ENCODE data around the gene LIN9. TPM values are rescaled to one million over a fixed set of nuclear protein-coding genes. Genes with fewer than 3 reads are reported as not detected.

Gene LIN9
- total and polyA plus RNA-seq, 2 of the 13 experiments (the other 11 are each of a cell fraction or from before 2014, with no cell fraction given) = 3.0 to 10.0 TPM

DNA sequence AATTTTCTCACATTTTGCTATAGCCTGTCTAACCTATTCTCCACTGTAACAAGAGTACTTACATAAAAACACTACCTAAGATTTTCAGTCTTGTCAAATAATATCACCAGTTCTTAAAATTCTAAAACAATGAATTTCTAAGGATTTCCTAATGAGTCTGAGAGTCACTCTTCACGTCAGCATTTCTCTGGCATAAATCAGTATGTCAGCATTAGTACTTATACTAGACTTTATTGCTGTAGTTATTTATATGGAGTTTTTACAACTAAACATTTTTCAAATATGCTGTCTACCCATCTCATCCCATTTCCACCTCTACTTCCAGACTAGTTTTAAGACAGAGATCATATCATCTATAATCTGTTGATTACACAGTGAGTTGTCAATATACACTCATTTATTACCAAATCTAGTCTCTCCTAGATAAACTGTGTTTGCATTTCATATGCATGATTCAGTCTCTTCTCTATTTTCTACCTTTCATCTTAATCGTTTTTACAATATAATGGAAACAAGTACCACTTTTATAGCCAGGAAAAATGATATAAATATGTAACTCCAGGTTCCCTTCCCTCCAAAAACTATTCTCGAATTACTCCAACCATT lies 32.8 kb downstream of the LIN9 start:
- H2AFZ ChIP-seq (ENCODE audit: low read length) = no peak overlapping the region
- H3K4me2 ChIP-seq (ENCODE audit: low read depth, low read length) = no peak overlapping the region
- no peaks in the 10 kb centered on the region for H3K79me2 ChIP-seq (ENCODE audit: insufficient read depth, low read length)
- in situ Hi-C loops (cut with HindIII; ENCODE audit: extremely low pct_ligation_motif_present, low pct_unique_long_range_greater_than_20kb) = no loop called here
- DNase-seq (ENCODE audit: low spot score) = no peak
- H4K20me1 ChIP-seq (ENCODE audit: insufficient read depth, low read length) = no peaks in the 10 kb centered on the region
- no peaks in the 10 kb centered on the region for H3K4me1 ChIP-seq (ENCODE audit: insufficient read depth, low read length)
- TF ChIP-seq MAFK (conservative IDR thresholded peaks at IDR 0.05 in 1 of 2, IDR thresholded peaks at IDR 0.05 in 1 of 2; ENCODE audit: low read length in 2 of 2) = peak in 1 of 2 experiments; percentile 63; a peak in 2 of 4 replicates
- TF ChIP-seq CCAR2 (optimal IDR thresholded peaks at IDR 0.05; ENCODE audit: low read depth, low read length) = no peak
- peak; percentile 52 for TF ChIP-seq MAFF (IDR thresholded peaks at IDR 0.05; ENCODE audit: low read depth, low read length)
- no peak overlapping the region for H3K27ac ChIP-seq (ENCODE audit: extremely low read length, insufficient read depth, low read length)
- no peak for FAIRE-seq
- H3K36me3 ChIP-seq (replicated peaks in 1 of 2; ENCODE audit: control insufficient read depth in 1 of 2, insufficient read depth in 2 of 2, low read length in 2 of 2) = peaks cover 0 to 4% of the 10 kb centered on the region in 2 experiments; a peak in 2 of 5 replicates
- intact Hi-C loops (cut with micrococcal nuclease; ENCODE audit: unreplicated experiment) = no loop called here
- ChIA-PET CTCF (ENCODE audit: low intra/inter-chr PET ratio, low total read pairs) (no interaction called here), POLR2A (no interaction called here)
- no peak overlapping the region for H3K4me3 ChIP-seq (replicated peaks in 1 of 3; ENCODE audit: insufficient read depth in 1 of 3, low read depth in 2 of 3, low read length in 3 of 3)
- 90% methylated on average over 3 of the region's 3 CpGs for WGBS (ENCODE audit: low lambda C conversion rate)
- ATAC-seq = no peak
- no peaks in the 10 kb centered on the region for H3K27me3 ChIP-seq (ENCODE audit: control insufficient read depth in 1 of 2, insufficient read depth in 2 of 2, low read length in 2 of 2)
- no TSS peak for BruUV-seq (replicated peaks)
- H3K9ac ChIP-seq (ENCODE audit: insufficient read depth, low read depth, low read length) = no peak overlapping the region
- no peaks in the 10 kb centered on the region for H3K9me3 ChIP-seq (ENCODE audit: low read length)

DNA sequence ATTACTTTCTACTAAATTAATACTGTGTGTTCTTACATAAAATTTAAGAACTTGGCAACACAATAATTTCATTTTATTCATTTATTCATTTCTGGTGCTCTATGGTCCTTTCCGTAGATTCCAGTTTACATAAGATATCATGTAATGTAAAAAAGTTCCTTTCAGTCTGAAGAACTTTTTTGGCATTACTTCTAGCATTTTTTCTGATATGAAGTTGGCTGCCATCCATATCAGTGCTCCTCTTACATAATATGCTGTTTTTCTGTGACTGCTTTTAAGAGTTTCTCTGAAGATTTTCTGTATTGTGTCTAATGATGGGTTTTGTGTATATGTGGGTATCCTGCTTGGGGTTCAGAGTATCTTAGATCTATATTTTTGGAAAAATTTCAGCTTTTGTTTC lies 34.8 kb downstream of the LIN9 start:
- H3K9ac ChIP-seq (ENCODE audit: insufficient read depth, low read depth, low read length) = no peak overlapping the region
- H3K4me1 ChIP-seq (ENCODE audit: insufficient read depth, low read length) = peaks cover 5% of the 10 kb centered on the region
- DNase-seq (ENCODE audit: low spot score) (no peak), FAIRE-seq (no peak), ATAC-seq (no peak)
- TSS peak; percentile 43 for BruUV-seq (replicated peaks)
- no peak overlapping the region for H3K4me2 ChIP-seq (ENCODE audit: low read depth, low read length)
- intact Hi-C loops (cut with micrococcal nuclease; ENCODE audit: unreplicated experiment) = no loop called here
- H4K20me1 ChIP-seq (ENCODE audit: insufficient read depth, low read length) = no peaks in the 10 kb centered on the region
- in situ Hi-C loops (cut with HindIII; ENCODE audit: extremely low pct_ligation_motif_present, low pct_unique_long_range_greater_than_20kb) = no loop called here
- H3K79me2 ChIP-seq (ENCODE audit: insufficient read depth, low read length) = no peaks in the 10 kb centered on the region
- 97% methylated on average over 1 of the region's 1 CpG for WGBS (ENCODE audit: low lambda C conversion rate)
- no peak overlapping the region for H3K4me3 ChIP-seq (replicated peaks in 1 of 3; ENCODE audit: insufficient read depth in 1 of 3, low read depth in 2 of 3, low read length in 3 of 3)
- POLR2A ChIA-PET = no interaction called here
- no peak overlapping the region for H3K27ac ChIP-seq (ENCODE audit: extremely low read length, insufficient read depth, low read length)
- no peaks in the 10 kb centered on the region for H3K27me3 ChIP-seq (ENCODE audit: control insufficient read depth in 1 of 2, insufficient read depth in 2 of 2, low read length in 2 of 2)
- H3K36me3 ChIP-seq (replicated peaks in 1 of 2; ENCODE audit: control insufficient read depth in 1 of 2, insufficient read depth in 2 of 2, low read length in 2 of 2) = peaks cover 0 to 6% of the 10 kb centered on the region in 2 experiments; a peak in 2 of 5 replicates
- H2AFZ ChIP-seq (ENCODE audit: low read length) = no peak overlapping the region
- H3K9me3 ChIP-seq (ENCODE audit: low read length) = no peaks in the 10 kb centered on the region
- CTCF ChIA-PET (ENCODE audit: low intra/inter-chr PET ratio, low total read pairs) = no interaction called here
- TF ChIP-seq SNAPC2 (CRISPR knock-in tag; IDR thresholded peaks at IDR 0.05) (no peak), NR1H2 (CRISPR knock-in tag; IDR thresholded peaks at IDR 0.05; ENCODE audit: borderline replicate concordance, low read depth) (no peak), KLF15 (CRISPR knock-in tag; IDR thresholded peaks at IDR 0.05; ENCODE audit: borderline replicate concordance) (no peak), ZNF652 (CRISPR knock-in tag; IDR thresholded peaks at IDR 0.05; ENCODE audit: borderline replicate concordance, low read depth) (no peak), ZNF556 (CRISPR knock-in tag; IDR thresholded peaks at IDR 0.05; ENCODE audit: borderline replicate concordance) (no peak), NFE2 (CRISPR knock-in tag; IDR thresholded peaks at IDR 0.05) (no peak), ZNF614 (CRISPR knock-in tag; IDR thresholded peaks at IDR 0.05; ENCODE audit: borderline replicate concordance) (no peak), NFRKB (IDR thresholded peaks at IDR 0.05) (no peak), SMARCE1 (IDR thresholded peaks at IDR 0.05; ENCODE audit: borderline replicate concordance) (no peak), JARID2 (CRISPR knock-in tag; IDR thresholded peaks at IDR 0.05; ENCODE audit: insufficient replicate concordance) (no peak)
- TF ChIP-seq, protein P1, sequence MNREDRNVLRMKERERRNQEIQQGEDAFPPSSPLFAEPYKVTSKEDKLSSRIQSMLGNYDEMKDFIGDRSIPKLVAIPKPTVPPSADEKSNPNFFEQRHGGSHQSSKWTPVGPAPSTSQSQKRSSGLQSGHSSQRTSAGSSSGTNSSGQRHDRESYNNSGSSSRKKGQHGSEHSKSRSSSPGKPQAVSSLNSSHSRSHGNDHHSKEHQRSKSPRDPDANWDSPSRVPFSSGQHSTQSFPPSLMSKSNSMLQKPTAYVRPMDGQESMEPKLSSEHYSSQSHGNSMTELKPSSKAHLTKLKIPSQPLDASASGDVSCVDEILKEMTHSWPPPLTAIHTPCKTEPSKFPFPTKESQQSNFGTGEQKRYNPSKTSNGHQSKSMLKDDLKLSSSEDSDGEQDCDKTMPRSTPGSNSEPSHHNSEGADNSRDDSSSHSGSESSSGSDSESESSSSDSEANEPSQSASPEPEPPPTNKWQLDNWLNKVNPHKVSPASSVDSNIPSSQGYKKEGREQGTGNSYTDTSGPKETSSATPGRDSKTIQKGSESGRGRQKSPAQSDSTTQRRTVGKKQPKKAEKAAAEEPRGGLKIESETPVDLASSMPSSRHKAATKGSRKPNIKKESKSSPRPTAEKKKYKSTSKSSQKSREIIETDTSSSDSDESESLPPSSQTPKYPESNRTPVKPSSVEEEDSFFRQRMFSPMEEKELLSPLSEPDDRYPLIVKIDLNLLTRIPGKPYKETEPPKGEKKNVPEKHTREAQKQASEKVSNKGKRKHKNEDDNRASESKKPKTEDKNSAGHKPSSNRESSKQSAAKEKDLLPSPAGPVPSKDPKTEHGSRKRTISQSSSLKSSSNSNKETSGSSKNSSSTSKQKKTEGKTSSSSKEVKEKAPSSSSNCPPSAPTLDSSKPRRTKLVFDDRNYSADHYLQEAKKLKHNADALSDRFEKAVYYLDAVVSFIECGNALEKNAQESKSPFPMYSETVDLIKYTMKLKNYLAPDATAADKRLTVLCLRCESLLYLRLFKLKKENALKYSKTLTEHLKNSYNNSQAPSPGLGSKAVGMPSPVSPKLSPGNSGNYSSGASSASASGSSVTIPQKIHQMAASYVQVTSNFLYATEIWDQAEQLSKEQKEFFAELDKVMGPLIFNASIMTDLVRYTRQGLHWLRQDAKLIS (CRISPR knock-in tag; IDR thresholded peaks at IDR 0.05) = no peak
- TF ChIP-seq, protein P2, sequence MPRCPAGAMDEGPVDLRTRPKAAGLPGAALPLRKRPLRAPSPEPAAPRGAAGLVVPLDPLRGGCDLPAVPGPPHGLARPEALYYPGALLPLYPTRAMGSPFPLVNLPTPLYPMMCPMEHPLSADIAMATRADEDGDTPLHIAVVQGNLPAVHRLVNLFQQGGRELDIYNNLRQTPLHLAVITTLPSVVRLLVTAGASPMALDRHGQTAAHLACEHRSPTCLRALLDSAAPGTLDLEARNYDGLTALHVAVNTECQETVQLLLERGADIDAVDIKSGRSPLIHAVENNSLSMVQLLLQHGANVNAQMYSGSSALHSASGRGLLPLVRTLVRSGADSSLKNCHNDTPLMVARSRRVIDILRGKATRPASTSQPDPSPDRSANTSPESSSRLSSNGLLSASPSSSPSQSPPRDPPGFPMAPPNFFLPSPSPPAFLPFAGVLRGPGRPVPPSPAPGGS (CRISPR knock-in tag; IDR thresholded peaks at IDR 0.05) = no peak
